Ascending aorta (tissue), 2 donors: ENCODE data around the gene TMPO. TPM values are rescaled to one million over a fixed set of nuclear protein-coding genes. Genes with fewer than 3 reads are reported as not detected.

ENCODE experiments used
- DNase-seq, 2 donors: peaks; one replicate each; pipeline ENCODE4 v3.0.0-alpha.2; 2019; ENCODE audit warnings: low spot score in 2 of 2
- H3K27ac ChIP-seq, 2 donors: fragments of 200-600 bp; sonication (generic); one replicate each; pipeline ENCODE4 v1.5.1; 2016 to 2017; ENCODE audit warnings: mild to moderate bottlenecking in 1 of 2
- H3K27me3 ChIP-seq: fragments of 200-600 bp; sonication (generic); one replicate; pipeline ENCODE4 v1.5.1; 2017
- H3K36me3 ChIP-seq, 2 donors: fragments of 200-600 bp; sonication (generic); one replicate each; pipeline ENCODE4 v1.5.1; 2016
- H3K4me1 ChIP-seq, 2 donors: fragments of 200-600 bp; sonication (generic); one replicate each; pipeline ENCODE4 v1.5.1; 2016 to 2017; ENCODE audit warnings: mild to moderate bottlenecking in 1 of 2
- H3K4me3 ChIP-seq, 2 donors: fragments of 200-600 bp; sonication (generic); one replicate each; pipeline ENCODE4 v1.5.1; 2016 to 2017; ENCODE audit warnings: mild to moderate bottlenecking in 1 of 2
- H3K9me3 ChIP-seq, 2 donors: fragments of 200-600 bp; sonication (generic); one replicate each; pipeline ENCODE4 v1.5.1; 2016
- CTCF ChIP-seq, 3 experiments: fragments of 200-600 bp in 2 of 3; fragments of 450-650 bp in 1 of 3; sonication (generic) in 2 of 3; IDR thresholded peaks; one replicate each; pipeline ENCODE4 v1.5.1; 2016 to 2019; ENCODE audit warnings: antibody characterized with exemption in 3 of 3, mild to moderate bottlenecking in 1 of 3, moderate library complexity in 1 of 3
- intact Hi-C: fragments of 100-400 bp; cut with DNase I; formaldehyde crosslinking; loops from one replicate; pipeline ENCODE4 v1.15.1; 2023
- total RNA-seq: library from RNA; depleted of rRNA; stranded (reverse); fragments of >200 nt; gene quantifications from one replicate; pipeline ENCODE4 v1.1.0, GENCODE V29; 2016

Gene TMPO
- total RNA-seq, 1 donor from 2014 or later: 80.6 TPM

- Histone ChIP-seq H3K4me1 (no peaks in the 10 kb centered on the region), H3K27ac (no peak overlapping the region), H3K36me3 (peaks cover 19 to 45% of the 10 kb centered on the region in 2 donors), H3K4me3 (no peak overlapping the region), H3K27me3 (no peaks in the 10 kb centered on the region), H3K9me3 (no peaks in the 10 kb centered on the region)
- intact Hi-C loops: no loop called here
- DNase-seq: no peak
- TF ChIP-seq CTCF (IDR thresholded peaks at IDR 0.05): no peak
Observed at GRCh38 chr12:98533723-98534251, 18.4 kb downstream of the TMPO start.

- H3K9me3 ChIP-seq: no peaks in the 10 kb centered on the region
- H3K36me3 ChIP-seq: peaks cover 24 to 45% of the 10 kb centered on the region in 2 donors
- no peak for DNase-seq
- intact Hi-C loops: no loop called here
- H3K27ac ChIP-seq: no peak overlapping the region
- H3K27me3 ChIP-seq: no peaks in the 10 kb centered on the region
- TF ChIP-seq CTCF (IDR thresholded peaks at IDR 0.05): no peak
- H3K4me1 ChIP-seq: no peaks in the 10 kb centered on the region
- no peak overlapping the region for H3K4me3 ChIP-seq
Observed at GRCh38 chr12:98538031-98538430, 22.6 kb downstream of the TMPO start.

GRCh38 chr12:98543701-98544100 is 28.3 kb downstream of the TMPO start:
- no peak for DNase-seq
- Histone ChIP-seq H3K9me3 (no peaks in the 10 kb centered on the region), H3K4me1 (no peaks in the 10 kb centered on the region), H3K36me3 (peaks cover 12 to 47% of the 10 kb centered on the region in 2 donors), H3K4me3 (no peak overlapping the region), H3K27ac (no peak overlapping the region), H3K27me3 (no peaks in the 10 kb centered on the region)
- TF ChIP-seq CTCF (IDR thresholded peaks at IDR 0.05): no peak
- intact Hi-C loops: no loop called here

GRCh38 chr12:98544751-98545150 is 29.4 kb downstream of the TMPO start:
- Histone ChIP-seq H3K36me3 (peaks cover 9 to 44% of the 10 kb centered on the region in 2 donors), H3K27me3 (no peaks in the 10 kb centered on the region), H3K4me3 (no peak overlapping the region), H3K9me3 (no peaks in the 10 kb centered on the region), H3K4me1 (no peaks in the 10 kb centered on the region), H3K27ac (no peak overlapping the region)
- intact Hi-C loops: no loop called here
- no peak for DNase-seq
- TF ChIP-seq CTCF (IDR thresholded peaks at IDR 0.05): no peak

GRCh38 chr12:98549371-98550110 is 34.2 kb downstream of the TMPO start:
- intact Hi-C loops: no loop called here
- no peaks in the 10 kb centered on the region for H3K27me3 ChIP-seq
- no peak for TF ChIP-seq CTCF (IDR thresholded peaks at IDR 0.05)
- no peak for DNase-seq
- H3K4me3 ChIP-seq: no peak overlapping the region
- H3K9me3 ChIP-seq: no peaks in the 10 kb centered on the region
- H3K4me1 ChIP-seq: no peaks in the 10 kb centered on the region
- peaks cover 0 to 34% of the 10 kb centered on the region in 2 donors for H3K36me3 ChIP-seq
- H3K27ac ChIP-seq: no peak overlapping the region
